Neural progenitor cell (in vitro differentiated cells): Measurements from ENCODE around the gene CDH13. TPM values are rescaled to one million over a fixed set of nuclear protein-coding genes. Genes with fewer than 3 reads are reported as not detected.

Experiments used
- DNase-seq: peaks from one replicate; pipeline ENCODE4 v3.0.0-alpha.2; 2016; ENCODE audit warnings: low spot score
- H2AFZ ChIP-seq: fragments of 200-600 bp; sonication (generic); replicated peaks from 2 replicates; pipeline ENCODE4 v1.6.1; 2016; ENCODE audit warnings: antibody characterized with exemption
- H3F3A ChIP-seq: fragments of 200-600 bp; sonication (generic); 2 replicates; pipeline ENCODE4 v1.6.1; 2016; ENCODE audit warnings: antibody characterized with exemption, low read depth
- H3K27ac ChIP-seq: fragments of 200-600 bp; sonication (generic); 2 replicates; pipeline ENCODE4 v1.5.1; 2016; ENCODE audit warnings: mild to moderate bottlenecking
- H3K27me3 ChIP-seq: fragments of 200-600 bp; sonication (generic); 2 replicates; pipeline ENCODE4 v1.6.1; 2016; ENCODE audit warnings: mild to moderate bottlenecking, moderate library complexity
- H3K36me3 ChIP-seq: fragments of 200-600 bp; sonication (generic); 2 replicates; pipeline ENCODE4 v1.5.1; 2016
- H3K4me1 ChIP-seq: fragments of 200-600 bp; sonication (generic); 2 replicates; pipeline ENCODE4 v1.6.1; 2016; ENCODE audit warnings: mixed run types
- H3K4me2 ChIP-seq: fragments of 200-600 bp; sonication (generic); 2 replicates; pipeline ENCODE4 v1.6.1; 2016
- H3K4me3 ChIP-seq: fragments of 200-600 bp; sonication (generic); 2 replicates; pipeline ENCODE4 v1.5.1; 2016
- H3K79me2 ChIP-seq: fragments of 200-600 bp; sonication (generic); 2 replicates; pipeline ENCODE4 v1.6.1; 2016; ENCODE audit warnings: low read depth
- H3K9ac ChIP-seq: fragments of 200-600 bp; sonication (generic); 2 replicates; pipeline ENCODE4 v1.6.1; 2016
- H3K9me3 ChIP-seq: fragments of 200-600 bp; sonication (generic); 2 replicates; pipeline ENCODE4 v1.5.1; 2016; ENCODE audit warnings: low read depth
- H4K20me1 ChIP-seq: fragments of 200-600 bp; sonication (generic); 2 replicates; pipeline ENCODE4 v1.6.1; 2016; ENCODE audit warnings: low read depth
- H3K27ac Mint-ChIP-seq: 3 replicates; pipeline ENCODE4 v1.8.0; 2021; ENCODE audit warnings: mixed read lengths
- H3K27me3 Mint-ChIP-seq: 2 replicates; pipeline ENCODE4 v1.8.0; 2022; ENCODE audit warnings: low read depth, mild to moderate bottlenecking, inconsistent platforms, moderate library complexity, mixed read lengths; ENCODE audit not compliant: insufficient read depth
- H3K36me3 Mint-ChIP-seq: 3 replicates; pipeline ENCODE4 v1.8.0; 2021; ENCODE audit warnings: mixed read lengths
- H3K4me1 Mint-ChIP-seq: 3 replicates; pipeline ENCODE4 v1.8.0; 2021; ENCODE audit warnings: mixed read lengths
- H3K4me3 Mint-ChIP-seq: 3 replicates; pipeline ENCODE4 v1.8.0; 2021; ENCODE audit warnings: mild to moderate bottlenecking, moderate library complexity, mixed read lengths
- H3K9me3 Mint-ChIP-seq: 3 replicates; pipeline ENCODE4 v1.8.0; 2020; ENCODE audit warnings: mixed read lengths
- EZH2 ChIP-seq: fragments of 200-600 bp; sonication (generic); IDR thresholded peaks from 2 replicates; pipeline ENCODE4 v1.6.1; 2017; ENCODE audit warnings: antibody characterized with exemption, mild to moderate bottlenecking, moderate library complexity
- EZH2phosphoT487 ChIP-seq: fragments of 200-600 bp; sonication (generic); IDR thresholded peaks from 2 replicates; pipeline ENCODE4 v1.6.1; 2017; ENCODE audit warnings: antibody characterized with exemption
- total RNA-seq: library from RNA; depleted of rRNA; stranded (reverse); fragments of >200 nt; gene quantifications from 2 replicates; pipeline ENCODE4 v1.2.3, GENCODE V29; 2015; ENCODE audit warnings: low replicate concordance
- TF ChIP-seq, protein P1 (sequence below): fragments of 200-600 bp; sonication (generic); IDR thresholded peaks from 2 replicates; pipeline ENCODE4 v1.5.1; 2017; ENCODE audit warnings: antibody characterized with exemption, mild to moderate bottlenecking

CDH13 gene
- total RNA-seq, 1 donor from 2014 or later: 3.0 TPM

DNA sequence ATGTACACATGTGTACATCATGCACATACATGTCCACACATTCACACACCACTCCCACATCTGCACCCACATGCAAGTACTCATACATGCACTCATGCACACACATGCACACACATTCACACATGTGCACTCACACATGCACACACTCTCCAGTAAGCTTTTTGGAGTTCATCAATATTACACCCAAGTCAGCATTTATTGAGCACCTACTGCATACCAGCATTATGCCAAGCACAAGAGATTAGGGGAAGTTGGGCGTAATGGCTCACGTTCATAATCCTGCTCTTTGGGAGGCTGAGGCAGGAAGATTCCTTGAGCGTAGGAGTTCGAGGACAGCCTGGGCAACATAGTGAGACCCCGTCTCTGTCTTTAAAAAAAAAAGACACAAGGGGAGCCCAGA, 1093.4 kb downstream of the CDH13 start:
- Histone ChIP-seq H3K27ac (no peak overlapping the region), H4K20me1 (no peaks in the 10 kb centered on the region), H3K27me3 (no peaks in the 10 kb centered on the region), H3K36me3 (no peaks in the 10 kb centered on the region), H3K4me3 (no peak overlapping the region), H3K4me1 (no peaks in the 10 kb centered on the region), H3K4me2 (no peak overlapping the region), H3K9ac (no peak overlapping the region), H3K9me3 (no peaks in the 10 kb centered on the region), H3F3A (no peaks in the 10 kb centered on the region), H3K79me2 (no peaks in the 10 kb centered on the region), H2AFZ (no peak overlapping the region)
- TF ChIP-seq, protein P1, sequence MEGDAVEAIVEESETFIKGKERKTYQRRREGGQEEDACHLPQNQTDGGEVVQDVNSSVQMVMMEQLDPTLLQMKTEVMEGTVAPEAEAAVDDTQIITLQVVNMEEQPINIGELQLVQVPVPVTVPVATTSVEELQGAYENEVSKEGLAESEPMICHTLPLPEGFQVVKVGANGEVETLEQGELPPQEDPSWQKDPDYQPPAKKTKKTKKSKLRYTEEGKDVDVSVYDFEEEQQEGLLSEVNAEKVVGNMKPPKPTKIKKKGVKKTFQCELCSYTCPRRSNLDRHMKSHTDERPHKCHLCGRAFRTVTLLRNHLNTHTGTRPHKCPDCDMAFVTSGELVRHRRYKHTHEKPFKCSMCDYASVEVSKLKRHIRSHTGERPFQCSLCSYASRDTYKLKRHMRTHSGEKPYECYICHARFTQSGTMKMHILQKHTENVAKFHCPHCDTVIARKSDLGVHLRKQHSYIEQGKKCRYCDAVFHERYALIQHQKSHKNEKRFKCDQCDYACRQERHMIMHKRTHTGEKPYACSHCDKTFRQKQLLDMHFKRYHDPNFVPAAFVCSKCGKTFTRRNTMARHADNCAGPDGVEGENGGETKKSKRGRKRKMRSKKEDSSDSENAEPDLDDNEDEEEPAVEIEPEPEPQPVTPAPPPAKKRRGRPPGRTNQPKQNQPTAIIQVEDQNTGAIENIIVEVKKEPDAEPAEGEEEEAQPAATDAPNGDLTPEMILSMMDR: no peak
- TF ChIP-seq EZH2 (no peak), EZH2phosphoT487 (no peak)
- no peaks in the 10 kb centered on the region for H3K36me3 Mint-ChIP-seq
- peaks cover 11% of the 10 kb centered on the region for H3K27me3 Mint-ChIP-seq
- H3K27ac Mint-ChIP-seq: no peak overlapping the region
- peaks cover 12% of the 10 kb centered on the region for H3K4me1 Mint-ChIP-seq
- DNase-seq: no peak
- no peak overlapping the region for H3K4me3 Mint-ChIP-seq
- no peaks in the 10 kb centered on the region for H3K9me3 Mint-ChIP-seq

GRCh38 chr16:83720981-83721380, 1094.2 kb downstream of the CDH13 start:
- Histone ChIP-seq H3K4me3 (no peak overlapping the region), H3K36me3 (no peaks in the 10 kb centered on the region), H3K4me1 (no peaks in the 10 kb centered on the region), H3F3A (no peaks in the 10 kb centered on the region), H3K9ac (no peak overlapping the region), H4K20me1 (no peaks in the 10 kb centered on the region), H3K27ac (no peak overlapping the region), H3K27me3 (no peaks in the 10 kb centered on the region), H3K9me3 (no peaks in the 10 kb centered on the region), H3K79me2 (no peaks in the 10 kb centered on the region), H2AFZ (no peak overlapping the region), H3K4me2 (no peak overlapping the region)
- Mint-ChIP-seq H3K9me3 (no peaks in the 10 kb centered on the region), H3K27ac (no peak overlapping the region), H3K36me3 (no peaks in the 10 kb centered on the region), H3K4me3 (no peak overlapping the region), H3K4me1 (peaks cover 12% of the 10 kb centered on the region), H3K27me3 (peaks cover 12% of the 10 kb centered on the region)
- TF ChIP-seq EZH2 (no peak), EZH2phosphoT487 (no peak)
- TF ChIP-seq, protein P1: no peak
- DNase-seq: no peak

DNA sequence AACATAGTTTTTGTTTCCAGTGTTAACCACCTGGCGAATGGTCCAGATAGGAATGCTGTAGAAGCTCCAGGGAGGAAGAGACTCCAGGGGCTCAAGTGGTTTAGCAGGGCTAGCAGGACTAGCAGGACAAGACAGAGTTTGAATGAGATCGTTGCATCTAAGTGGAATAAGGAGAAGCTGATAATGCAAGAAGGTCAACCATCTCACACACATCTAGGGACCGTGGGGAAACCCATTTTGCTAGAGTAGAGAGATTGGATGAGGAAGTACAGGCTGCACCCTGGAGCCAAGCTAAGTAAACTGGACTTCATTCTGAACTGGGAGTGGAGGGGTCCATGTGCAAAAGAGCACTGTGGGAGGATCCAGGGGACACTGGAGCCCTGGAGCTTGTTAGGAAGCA, 1094.9 kb downstream of the CDH13 start:
- Histone ChIP-seq H3F3A (no peaks in the 10 kb centered on the region), H2AFZ (no peak overlapping the region), H3K36me3 (no peaks in the 10 kb centered on the region), H3K27me3 (no peaks in the 10 kb centered on the region), H4K20me1 (no peaks in the 10 kb centered on the region), H3K27ac (no peak overlapping the region), H3K79me2 (no peaks in the 10 kb centered on the region), H3K4me1 (no peaks in the 10 kb centered on the region), H3K4me3 (no peak overlapping the region), H3K9ac (no peak overlapping the region), H3K9me3 (no peaks in the 10 kb centered on the region), H3K4me2 (no peak overlapping the region)
- Mint-ChIP-seq H3K4me3 (no peak overlapping the region), H3K9me3 (peaks cover under 1% of the 10 kb centered on the region), H3K27ac (no peak overlapping the region), H3K4me1 (peaks cover 12% of the 10 kb centered on the region), H3K27me3 (peaks cover 12% of the 10 kb centered on the region), H3K36me3 (no peaks in the 10 kb centered on the region)
- no peak for DNase-seq
- TF ChIP-seq, protein P1: no peak
- no peak for TF ChIP-seq EZH2phosphoT487
